Inflammatory macrophage (primary cell): ENCODE results near the gene PGRMC2.

Experiments used
- DNase-seq, 2 donors: peaks; one replicate each; pipeline ENCODE4 v3.0.0-alpha.2; 2020 to 2022

PGRMC2 gene

GRCh38 chr4:128298852-128299251, 11.2 kb upstream of the PGRMC2 start:
- DNase-seq = no peak

DNA sequence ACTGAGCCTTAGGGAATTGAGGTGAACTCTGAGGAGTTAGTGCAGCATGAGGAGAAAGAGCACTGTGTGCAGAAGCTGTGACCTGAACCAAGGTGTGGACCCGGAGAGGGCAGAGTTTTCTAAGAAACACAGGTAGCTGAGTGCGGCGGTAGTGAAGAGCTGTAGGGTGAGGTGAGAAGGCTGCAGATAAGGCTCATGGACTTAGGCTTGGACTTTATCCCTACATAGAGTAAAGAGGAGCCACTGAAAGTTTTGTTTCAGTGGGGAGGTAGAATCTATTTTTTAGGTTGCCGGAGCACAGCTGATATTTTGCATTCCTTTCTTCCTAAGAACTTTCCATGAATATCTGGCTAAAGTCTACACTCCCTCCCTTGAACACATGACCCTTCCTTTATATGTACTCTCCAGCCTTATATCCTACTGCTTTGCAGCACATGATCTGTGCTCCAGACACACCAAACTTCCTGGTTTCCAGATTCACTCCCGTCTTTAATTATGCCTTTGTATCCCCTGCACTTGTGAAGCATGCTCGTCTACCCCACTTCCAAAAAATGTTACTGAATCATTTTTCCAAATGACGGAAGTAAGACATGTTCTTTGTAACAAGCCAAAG, 10.6 kb upstream of the PGRMC2 start:
- no peak for DNase-seq

DNA sequence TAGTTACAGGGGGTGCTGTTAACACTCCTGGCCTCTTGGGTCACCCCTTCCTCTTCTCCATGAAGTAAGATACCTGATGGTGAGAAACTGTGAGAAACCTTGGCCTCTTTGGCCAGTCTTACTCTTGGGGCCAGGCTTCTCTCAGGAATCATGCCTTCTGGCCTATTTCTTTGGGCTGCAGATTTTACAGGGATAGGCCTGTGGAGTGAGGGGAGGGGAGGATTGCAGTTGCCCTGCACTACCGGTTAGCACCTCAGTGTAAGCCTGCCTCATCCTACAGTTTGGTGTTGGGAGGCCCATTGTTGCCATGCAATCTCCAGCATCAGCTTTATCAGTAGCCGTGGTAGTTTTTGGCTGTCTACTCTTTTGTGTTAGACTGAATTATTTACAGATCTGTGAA, 7.6 kb upstream of the PGRMC2 start:
- no peak for DNase-seq

- DNase-seq = no peak
These were observed 6.9 kb upstream of the PGRMC2 start for GRCh38 chr4:128294464-128294863.

DNA sequence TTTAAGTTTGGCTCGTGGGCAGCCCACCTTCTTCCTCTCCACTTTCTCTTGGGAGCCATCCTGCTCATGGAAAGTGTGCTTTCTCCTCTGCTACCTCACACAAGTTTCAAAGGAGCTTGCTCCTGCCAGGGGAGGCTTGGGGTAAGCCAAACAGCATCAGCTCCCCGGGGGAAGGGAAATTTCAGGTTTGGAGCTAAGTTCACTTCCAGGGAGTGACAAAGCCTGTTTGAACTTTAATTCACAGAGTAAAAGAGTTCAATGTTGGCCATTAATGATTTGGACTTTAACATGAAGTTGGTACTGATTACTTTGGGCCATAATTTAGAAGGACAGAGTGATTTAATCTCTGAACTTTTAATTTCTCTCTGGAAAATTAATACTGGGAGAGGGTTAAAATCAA, 4.7 kb upstream of the PGRMC2 start:
- DNase-seq = no peak

DNA sequence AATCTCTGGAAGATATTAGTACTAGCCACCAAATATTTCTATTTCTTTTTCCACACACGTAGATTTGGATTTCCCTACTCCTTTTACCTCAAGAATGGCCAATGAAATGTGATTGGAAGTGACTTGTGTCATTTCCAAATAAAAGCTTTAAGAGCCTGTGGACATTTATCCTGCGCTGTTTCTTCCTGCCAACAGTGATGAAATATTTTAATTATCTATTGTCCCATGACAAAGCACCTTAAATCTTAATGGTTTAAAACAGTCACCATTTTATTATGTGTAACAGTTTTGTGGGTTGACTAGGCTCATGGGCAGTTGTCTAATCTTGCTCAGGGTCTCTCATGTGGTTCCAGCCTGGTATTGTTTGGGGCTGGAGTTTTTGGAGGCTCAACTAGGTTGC, 3.5 kb upstream of the PGRMC2 start:
- DNase-seq = no peak

DNA sequence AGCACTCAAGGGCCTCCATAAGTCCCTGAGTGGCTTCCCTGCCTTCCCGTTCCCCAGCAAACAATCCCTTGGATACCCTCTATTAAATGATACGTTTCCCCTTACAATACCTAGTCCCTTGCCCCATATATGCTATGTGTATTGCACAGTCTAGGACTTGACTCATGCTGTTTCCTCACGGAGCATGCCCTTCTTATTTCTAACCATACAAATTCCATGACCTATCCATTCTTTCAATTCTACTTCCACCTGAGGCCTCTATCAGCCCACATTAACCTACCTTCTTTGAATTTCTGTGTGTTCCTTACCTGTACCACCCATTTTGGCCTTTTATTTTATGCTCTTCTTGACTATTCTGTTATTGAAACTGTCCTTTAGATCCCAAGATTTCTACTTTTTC, 2.9 kb upstream of the PGRMC2 start:
- DNase-seq = no peak

GRCh38 chr4:128289523-128290158, 2.0 kb upstream of the PGRMC2 start:
- DNase-seq = no peak

DNA sequence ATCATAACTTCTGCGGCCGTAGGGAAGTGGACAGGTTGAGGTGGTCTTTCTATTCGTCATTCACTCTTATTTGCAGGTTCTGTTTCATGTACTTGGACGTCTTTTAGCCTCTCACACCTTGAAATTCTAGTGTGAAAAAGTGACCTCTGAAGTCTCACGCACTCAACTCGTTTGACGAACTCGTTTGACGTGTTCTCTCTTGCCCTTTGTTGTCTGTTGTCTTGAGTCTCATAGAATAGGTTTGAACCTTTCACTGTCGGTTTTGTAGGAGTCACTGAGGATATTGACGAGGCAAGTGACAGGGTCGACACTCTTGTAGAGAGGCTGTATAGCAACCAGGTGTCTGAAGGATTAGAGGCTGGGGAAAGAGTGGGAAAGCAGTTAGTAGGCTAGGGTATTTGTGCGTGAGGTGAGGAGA, 1.1 kb upstream of the PGRMC2 start:
- peak in 1 of 2 donors; percentile 14 for DNase-seq

DNA sequence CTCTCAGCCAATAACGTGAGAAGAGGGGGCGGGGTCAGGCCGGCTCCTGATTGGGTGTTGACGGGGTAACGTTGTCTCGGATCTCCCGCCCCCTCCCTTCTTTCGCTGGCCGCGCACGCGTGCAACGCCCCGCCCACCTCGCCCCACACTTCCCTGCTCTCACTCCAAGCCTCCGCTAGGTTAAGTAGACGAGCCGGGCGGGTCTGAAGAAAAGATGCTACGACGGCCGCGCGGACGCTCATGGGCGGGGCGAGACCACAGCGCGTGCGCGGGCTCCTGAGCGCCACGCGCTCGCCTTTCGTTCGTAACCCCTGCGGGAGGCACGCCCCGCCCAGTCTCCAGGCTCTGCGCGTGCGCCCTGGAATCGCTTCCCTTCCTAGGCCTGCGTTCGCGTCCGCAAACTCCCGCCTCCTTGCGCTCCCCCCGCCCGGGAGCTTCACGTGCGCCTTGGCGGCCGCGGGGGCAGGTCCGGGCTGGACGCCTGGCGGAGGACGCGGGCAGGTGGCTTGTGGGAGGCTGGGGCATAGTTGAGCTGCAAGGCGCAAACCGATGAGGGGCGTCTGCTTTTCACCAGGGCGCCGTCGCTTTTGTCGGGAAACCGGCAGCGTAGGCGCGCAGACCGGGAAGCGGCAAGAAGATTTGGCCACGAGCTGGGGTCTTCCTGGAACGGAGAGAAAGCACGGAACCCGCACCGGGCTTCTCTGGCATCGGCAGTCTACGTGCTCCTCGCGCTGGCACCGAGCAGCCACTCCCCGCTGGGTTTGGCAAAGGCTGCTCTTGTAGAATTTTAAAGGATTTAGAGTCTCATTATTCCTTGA, 467 bp upstream of the PGRMC2 start:
- DNase-seq = peak; percentile 99

DNA sequence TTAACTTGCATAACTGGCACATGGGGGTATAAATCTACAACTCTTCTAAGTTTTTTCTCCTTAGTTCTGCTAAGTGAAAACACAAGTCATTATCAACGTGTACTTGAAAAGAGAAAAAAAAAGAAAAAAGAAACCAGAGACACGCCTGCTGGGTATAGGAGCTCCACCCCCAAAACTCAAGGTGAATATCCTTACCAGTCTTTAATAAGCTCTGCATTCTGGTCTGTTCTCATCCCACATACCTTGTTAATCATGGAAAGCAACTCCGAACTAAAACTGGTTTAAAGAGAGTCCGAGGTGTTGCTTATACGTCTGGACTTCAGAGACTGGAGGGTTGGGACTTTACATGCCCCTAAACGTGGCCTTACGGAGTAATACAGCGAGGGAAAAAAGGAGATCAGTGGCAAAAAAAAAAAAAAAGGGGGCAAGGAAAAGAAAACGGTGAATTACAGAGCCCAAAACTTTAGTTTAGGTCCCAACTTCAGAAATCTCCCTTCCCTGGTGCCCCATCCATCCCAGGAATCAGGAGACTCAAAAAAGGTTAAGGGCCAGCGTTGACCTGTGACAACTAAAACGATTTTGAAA, 1.0 kb downstream of the PGRMC2 start:
- DNase-seq = peak in 1 of 2 donors; percentile 9

DNA sequence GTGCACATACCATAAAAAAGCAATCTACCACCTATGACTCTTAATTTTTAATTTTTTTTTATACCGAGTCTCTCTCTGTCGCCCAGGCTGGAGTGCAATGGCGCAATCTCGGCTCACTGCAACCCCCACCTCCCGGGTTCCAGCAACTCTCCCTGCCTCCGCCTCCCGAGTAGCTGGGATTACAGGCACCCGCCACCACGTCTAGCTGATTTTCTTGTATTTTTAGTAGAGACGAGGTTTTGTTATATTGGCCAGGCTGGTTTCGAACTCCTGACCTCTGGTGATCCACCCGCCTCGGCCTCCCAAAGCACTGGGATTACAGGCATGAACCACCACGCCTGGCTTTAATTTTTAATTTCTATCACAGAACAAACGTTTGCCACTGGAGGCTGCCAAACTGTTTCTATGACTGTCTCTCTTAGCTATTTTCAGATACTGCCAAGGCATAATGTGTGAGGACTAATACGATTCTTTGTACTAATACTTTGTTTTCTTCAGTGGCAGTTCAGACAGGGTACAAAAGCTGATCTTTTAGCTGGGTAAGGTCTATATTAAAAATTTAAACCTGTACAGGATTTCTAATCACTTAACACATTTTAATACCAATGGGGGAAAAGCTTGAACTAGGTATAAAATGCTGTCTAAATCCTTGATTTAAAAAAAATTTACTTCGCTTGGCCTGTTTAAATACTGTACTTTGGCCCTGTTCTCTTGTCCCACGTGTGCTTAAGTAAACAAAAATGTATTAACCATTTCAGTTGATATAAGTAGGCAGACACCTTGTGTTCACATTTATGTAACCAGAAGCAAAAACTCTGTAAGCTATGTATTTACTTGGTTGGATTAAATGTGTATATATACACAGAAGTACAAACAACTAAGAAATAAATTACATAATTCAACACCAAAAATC, 2.3 kb downstream of the PGRMC2 start:
- DNase-seq = no peak

DNA sequence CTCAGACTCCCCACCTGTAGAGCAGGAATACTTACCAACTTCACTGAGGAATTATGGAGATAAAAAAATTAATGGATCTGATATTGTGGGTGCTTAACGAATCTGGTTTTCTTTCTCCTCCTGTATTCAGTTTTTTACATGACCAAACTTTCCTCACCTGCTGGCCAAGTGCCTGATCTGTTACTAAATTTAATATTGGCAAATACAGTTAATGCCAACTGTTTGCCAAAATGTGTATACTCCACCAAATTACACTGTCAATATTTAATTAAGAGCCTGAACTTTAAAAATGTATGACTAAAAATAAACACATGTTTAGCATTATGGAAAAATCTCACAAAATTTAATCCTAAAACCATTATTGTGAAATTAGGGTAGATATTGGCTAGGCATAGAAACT, 3.3 kb downstream of the PGRMC2 start:
- DNase-seq = no peak

DNA sequence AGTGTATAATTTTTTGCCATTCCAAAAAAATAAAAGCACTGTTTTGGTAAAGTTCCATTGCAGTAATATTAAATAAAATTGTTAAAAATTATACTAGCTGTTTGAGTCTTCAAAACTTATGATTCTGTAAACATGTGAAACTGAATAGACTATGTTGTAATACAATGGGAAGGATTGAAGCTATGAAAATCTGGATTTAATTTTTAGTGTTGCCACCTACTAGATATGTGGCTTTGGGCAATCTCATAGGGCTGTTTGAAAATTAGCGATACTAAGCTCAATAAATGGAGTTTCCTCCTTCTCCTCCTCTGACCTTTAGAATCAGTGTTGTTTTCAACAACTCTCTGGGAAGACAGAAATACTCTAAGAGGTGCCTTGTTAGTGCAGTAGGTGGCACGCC, 4.5 kb downstream of the PGRMC2 start:
- no peak for DNase-seq

DNA sequence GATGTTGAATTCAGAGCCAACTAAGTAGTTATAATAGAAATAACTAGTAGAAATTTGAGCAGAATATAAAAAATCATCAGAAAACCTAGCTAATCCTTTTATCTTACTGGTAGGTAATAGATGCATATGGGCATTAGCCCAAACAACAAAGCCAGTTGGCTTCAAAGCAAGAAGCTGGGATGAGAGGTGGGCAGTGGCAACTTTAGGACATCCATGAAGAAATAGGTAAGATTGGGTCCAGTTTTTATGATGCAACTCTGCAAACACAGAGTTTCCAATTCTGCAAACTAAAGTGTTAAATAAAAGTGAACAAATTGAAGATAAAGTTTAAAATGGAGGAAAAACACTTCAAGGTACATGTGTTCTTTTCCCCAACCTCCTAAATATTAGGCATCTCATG, 5.1 kb downstream of the PGRMC2 start:
- no peak for DNase-seq

- no peak for DNase-seq
These were observed 6.3 kb downstream of the PGRMC2 start for GRCh38 chr4:128281354-128281753.

DNA sequence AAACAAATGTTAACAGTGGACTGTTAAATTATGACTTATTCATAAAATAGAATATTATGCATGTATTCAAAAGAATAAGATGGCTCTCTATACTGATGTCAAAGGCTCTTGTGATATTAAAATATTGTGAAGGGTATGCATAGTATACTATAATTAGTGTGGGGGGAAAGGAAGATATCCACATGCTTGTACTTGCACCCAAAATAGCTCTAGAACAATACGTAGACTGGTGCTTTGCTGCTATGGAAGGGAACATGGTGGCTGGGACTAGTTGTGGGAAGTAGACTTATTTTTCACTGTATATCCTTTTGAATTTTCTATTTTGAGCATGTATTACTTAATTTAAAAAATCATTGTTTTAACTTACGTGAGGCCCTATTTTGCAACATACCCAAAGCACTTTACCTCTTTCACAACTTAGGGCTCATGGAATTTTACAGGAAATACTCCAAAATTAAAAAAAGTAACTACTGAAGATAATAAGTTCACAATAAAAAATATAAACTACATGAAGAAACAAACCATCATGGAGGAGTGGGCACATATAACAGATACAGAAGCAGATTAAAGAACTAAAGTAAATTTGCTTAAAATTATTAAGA, 7.9 kb downstream of the PGRMC2 start:
- DNase-seq = no peak

GRCh38 chr4:128277856-128278255, 9.8 kb downstream of the PGRMC2 start:
- DNase-seq = no peak

GRCh38 chr4:128275346-128275745, 12.3 kb downstream of the PGRMC2 start:
- DNase-seq = no peak

DNA sequence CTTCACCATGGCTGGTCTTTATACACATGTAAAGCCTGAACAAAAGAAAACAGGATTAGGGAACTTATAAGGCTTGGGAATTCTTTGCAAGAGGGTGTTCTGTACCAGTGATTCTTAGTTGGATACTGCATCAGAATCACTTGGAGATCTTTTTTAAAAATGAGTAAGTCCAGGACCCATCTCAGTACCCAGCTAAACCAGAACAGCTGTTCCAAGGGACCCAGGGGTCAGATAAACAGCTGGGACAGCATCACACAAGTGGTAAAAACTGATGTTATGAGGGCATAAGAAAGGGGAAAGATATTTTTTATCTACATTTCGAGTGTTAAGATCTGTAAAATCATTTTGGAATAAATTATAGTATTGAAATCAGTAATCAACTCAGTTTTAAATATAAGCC, 16.1 kb downstream of the PGRMC2 start:
- no peak for DNase-seq

DNA sequence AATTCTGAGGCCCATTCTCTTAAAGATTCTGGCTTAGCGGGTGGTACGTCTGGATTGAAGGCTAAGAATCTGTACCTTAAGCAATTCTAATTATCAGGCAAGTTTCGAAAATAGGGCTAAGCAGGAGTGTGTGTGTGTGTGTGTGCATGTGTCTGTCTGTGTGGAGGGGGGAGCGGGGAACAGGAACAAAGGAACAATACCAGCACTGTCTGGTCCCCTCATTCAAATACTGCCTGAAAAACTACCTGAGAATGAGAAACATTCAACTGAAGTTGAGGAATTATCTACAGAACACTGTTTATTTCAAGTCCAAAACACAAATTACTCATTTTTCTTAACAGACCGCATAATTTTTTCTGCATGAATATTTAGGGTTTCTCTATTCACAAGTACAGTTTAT, 18.6 kb downstream of the PGRMC2 start:
- no peak for DNase-seq

DNA sequence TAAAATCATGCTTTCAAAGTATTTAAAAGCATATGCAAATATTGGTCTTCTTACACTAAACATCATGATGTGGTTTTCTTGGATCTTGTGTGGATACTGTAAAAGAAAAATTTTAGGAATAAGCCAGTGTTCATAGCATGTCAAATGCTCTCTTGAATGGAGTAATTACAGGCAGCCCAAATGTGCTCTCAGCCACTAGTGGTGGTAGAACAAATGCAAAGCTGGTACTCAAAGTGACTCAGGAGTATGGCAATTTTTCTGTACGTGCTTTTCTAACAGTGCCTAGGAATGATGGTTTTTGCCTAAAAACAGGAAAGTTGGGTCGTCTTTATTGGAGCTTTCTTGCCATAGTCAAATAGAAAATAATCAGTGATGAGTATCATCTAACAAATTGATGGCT, 19.9 kb downstream of the PGRMC2 start:
- no peak for DNase-seq
